ENCODE measurements around the gene SHISA4. TPM values are rescaled to one million over a fixed set of nuclear protein-coding genes. Genes with fewer than 3 reads are reported as not detected.
A peak's percentile ranks its signal among the peaks of the same experiment; 100 is the strongest.

The SHISA4 gene
- polyA plus RNA-seq, 3 donors, result 1.5 to 3.1 (median 2.3) TPM

DNA sequence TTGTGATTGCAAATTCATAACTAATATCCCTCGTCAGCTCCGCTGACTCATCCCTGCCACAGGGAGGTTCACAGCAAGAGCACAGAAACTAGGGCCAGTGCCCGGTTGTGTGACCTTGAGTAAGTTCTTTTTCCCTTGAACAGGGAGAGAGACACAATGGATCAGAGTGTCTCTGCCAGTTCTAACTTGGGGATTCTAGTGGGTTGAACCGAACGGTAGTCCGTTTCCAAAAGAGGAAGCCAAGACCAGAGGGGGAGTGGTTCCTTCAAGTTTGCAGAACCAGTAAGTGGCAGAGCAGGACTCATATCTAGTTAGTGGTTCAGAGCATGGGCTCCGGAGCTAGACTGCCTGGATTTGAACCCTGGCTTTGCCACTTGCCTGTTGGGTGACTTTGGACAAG lies 4.9 kb upstream of the SHISA4 start:
- 0% methylated on average over 4 of the region's 7 CpGs for WGBS (ENCODE audit: insufficient coverage)
- peak overlapping the region; percentile 56 for H3K4me2 ChIP-seq (replicated peaks; ENCODE audit: extremely low read depth, low read length, poor library complexity, severe bottlenecking)
- H3K36me3 ChIP-seq (replicated peaks in 1 of 2; ENCODE audit: control insufficient read depth in 1 of 2, insufficient read depth in 2 of 2, low read length in 2 of 2), result no peaks in the 10 kb centered on the region
- H3K79me2 ChIP-seq (ENCODE audit: insufficient read depth, low read length), result no peaks in the 10 kb centered on the region
- peaks cover 13 to 24% of the 10 kb centered on the region in 2 donors for H3K27me3 ChIP-seq (ENCODE audit: control insufficient read depth in 2 of 2, insufficient read depth in 2 of 2, low read length in 2 of 2)
- peaks cover 0 to 4% of the 10 kb centered on the region in 2 donors for H3K36me3 Mint-ChIP-seq
- H3K9ac ChIP-seq (ENCODE audit: insufficient read depth, low read length, poor library complexity, severe bottlenecking), result peak overlapping the region; percentile 5
- H3K27ac Mint-ChIP-seq, result peak overlapping the region; percentile 77 to 94 (median 91)
- H2AFZ ChIP-seq (ENCODE audit: insufficient read depth, low read depth, low read length, poor library complexity, severe bottlenecking), result peak overlapping the region; percentile 24
- H3K27ac ChIP-seq (ENCODE audit: low read depth in 1 of 2, low read length in 2 of 2), result peak overlapping the region; percentile 0 to 85
- TF ChIP-seq, protein P1, sequence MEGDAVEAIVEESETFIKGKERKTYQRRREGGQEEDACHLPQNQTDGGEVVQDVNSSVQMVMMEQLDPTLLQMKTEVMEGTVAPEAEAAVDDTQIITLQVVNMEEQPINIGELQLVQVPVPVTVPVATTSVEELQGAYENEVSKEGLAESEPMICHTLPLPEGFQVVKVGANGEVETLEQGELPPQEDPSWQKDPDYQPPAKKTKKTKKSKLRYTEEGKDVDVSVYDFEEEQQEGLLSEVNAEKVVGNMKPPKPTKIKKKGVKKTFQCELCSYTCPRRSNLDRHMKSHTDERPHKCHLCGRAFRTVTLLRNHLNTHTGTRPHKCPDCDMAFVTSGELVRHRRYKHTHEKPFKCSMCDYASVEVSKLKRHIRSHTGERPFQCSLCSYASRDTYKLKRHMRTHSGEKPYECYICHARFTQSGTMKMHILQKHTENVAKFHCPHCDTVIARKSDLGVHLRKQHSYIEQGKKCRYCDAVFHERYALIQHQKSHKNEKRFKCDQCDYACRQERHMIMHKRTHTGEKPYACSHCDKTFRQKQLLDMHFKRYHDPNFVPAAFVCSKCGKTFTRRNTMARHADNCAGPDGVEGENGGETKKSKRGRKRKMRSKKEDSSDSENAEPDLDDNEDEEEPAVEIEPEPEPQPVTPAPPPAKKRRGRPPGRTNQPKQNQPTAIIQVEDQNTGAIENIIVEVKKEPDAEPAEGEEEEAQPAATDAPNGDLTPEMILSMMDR (IDR thresholded peaks at IDR 0.05), result no peak
- peak overlapping the region in 2 of 3 experiments; percentile 7 to 32 for H3K4me3 ChIP-seq (replicated peaks in 1 of 3; ENCODE audit: low read depth in 2 of 3, low read length in 3 of 3)
- intact Hi-C loops (cut with micrococcal nuclease), result loop anchor here in 1 of 2 donors (5.0 to 10.0 kb wide), 2 partner anchors 56 to 261 kb away; partner anchors contain the start of genes ARL8A and IPO9
- H3K9me3 ChIP-seq (replicated peaks in 1 of 2; ENCODE audit: control insufficient read depth in 1 of 2, insufficient read depth in 1 of 2, low read length in 2 of 2), result no peaks in the 10 kb centered on the region
- H3K4me3 Mint-ChIP-seq, result peak overlapping the region in 1 of 2 donors; percentile 80
- no peaks in the 10 kb centered on the region for H4K20me1 ChIP-seq (ENCODE audit: insufficient read depth, low read length)
- H3K9me3 Mint-ChIP-seq, result peaks cover 0 to 6% (median 0%) of the 10 kb centered on the region in 7 donors
- H3K27me3 Mint-ChIP-seq (ENCODE audit: low read depth in 3 of 3), result peaks cover 23 to 33% (median 31%) of the 10 kb centered on the region in 3 donors
- DNase-seq, result peak; percentile 77 to 86 (median 79)
- H3K4me1 Mint-ChIP-seq, result peaks cover 44% of the 10 kb centered on the region
- H3K4me1 ChIP-seq (ENCODE audit: control insufficient read depth in 1 of 2, insufficient read depth in 2 of 2, low read length in 2 of 2), result peaks cover 45 to 47% of the 10 kb centered on the region in 2 donors

DNA sequence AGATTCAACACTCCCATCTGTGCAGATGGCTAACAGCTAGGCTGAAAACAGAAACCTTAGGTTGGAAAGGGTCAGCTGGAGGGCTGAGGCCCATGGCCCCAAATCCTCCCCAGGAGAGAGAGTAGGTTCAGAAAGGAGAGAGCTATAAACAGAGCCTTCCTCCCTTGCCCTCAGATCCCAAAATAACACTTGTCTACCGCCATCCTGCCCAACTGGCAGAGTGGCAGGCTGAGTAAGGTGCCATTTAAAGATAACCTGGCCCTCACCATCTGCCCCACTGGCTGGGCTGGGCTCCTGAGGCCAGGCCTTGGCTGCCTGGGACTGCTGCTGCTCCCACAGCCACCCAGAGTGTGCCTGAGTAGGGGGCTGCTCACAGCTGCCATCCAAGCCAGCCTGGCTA lies 4.3 kb upstream of the SHISA4 start:
- H3K27me3 ChIP-seq (ENCODE audit: control insufficient read depth in 2 of 2, insufficient read depth in 2 of 2, low read length in 2 of 2), result peaks cover 14 to 30% of the 10 kb centered on the region in 2 donors
- intact Hi-C loops (cut with micrococcal nuclease), result loop anchor here in 1 of 2 donors (5.0 to 10.0 kb wide), 2 partner anchors 57 to 260 kb away; partner anchors contain the start of genes ARL8A and IPO9
- H3K4me1 Mint-ChIP-seq, result peaks cover 47% of the 10 kb centered on the region
- peaks cover 0 to 9% (median 0%) of the 10 kb centered on the region in 7 donors for H3K9me3 Mint-ChIP-seq
- peak overlapping the region in 1 of 2 donors; percentile 85 for H3K27ac ChIP-seq (ENCODE audit: low read depth in 1 of 2, low read length in 2 of 2)
- H3K9me3 ChIP-seq (replicated peaks in 1 of 2; ENCODE audit: control insufficient read depth in 1 of 2, insufficient read depth in 1 of 2, low read length in 2 of 2), result peaks cover 0 to 5% of the 10 kb centered on the region in 2 donors
- DNase-seq, result peak in 1 of 3 donors; percentile 1
- H3K4me1 ChIP-seq (ENCODE audit: control insufficient read depth in 1 of 2, insufficient read depth in 2 of 2, low read length in 2 of 2), result peaks cover 50 to 53% of the 10 kb centered on the region in 2 donors
- no peaks in the 10 kb centered on the region for H3K79me2 ChIP-seq (ENCODE audit: insufficient read depth, low read length)
- TF ChIP-seq, protein P1 (IDR thresholded peaks at IDR 0.05), result no peak
- no peak overlapping the region for H2AFZ ChIP-seq (ENCODE audit: insufficient read depth, low read depth, low read length, poor library complexity, severe bottlenecking)
- H3K27ac Mint-ChIP-seq, result peak overlapping the region in 4 of 7 donors; percentile 73 to 92 (median 87)
- peak overlapping the region; percentile 56 for H3K4me2 ChIP-seq (replicated peaks; ENCODE audit: extremely low read depth, low read length, poor library complexity, severe bottlenecking)
- H3K36me3 Mint-ChIP-seq, result peaks cover 0 to 4% of the 10 kb centered on the region in 2 donors
- H3K4me3 Mint-ChIP-seq, result no peak overlapping the region
- H4K20me1 ChIP-seq (ENCODE audit: insufficient read depth, low read length), result no peaks in the 10 kb centered on the region
- 44% methylated on average over 1 of the region's 1 CpG for WGBS (ENCODE audit: insufficient coverage)
- peaks cover 28 to 40% (median 37%) of the 10 kb centered on the region in 3 donors for H3K27me3 Mint-ChIP-seq (ENCODE audit: low read depth in 3 of 3)
- no peak overlapping the region for H3K9ac ChIP-seq (ENCODE audit: insufficient read depth, low read length, poor library complexity, severe bottlenecking)
- H3K4me3 ChIP-seq (replicated peaks in 1 of 3; ENCODE audit: low read depth in 2 of 3, low read length in 3 of 3), result no peak overlapping the region
- no peaks in the 10 kb centered on the region for H3K36me3 ChIP-seq (replicated peaks in 1 of 2; ENCODE audit: control insufficient read depth in 1 of 2, insufficient read depth in 2 of 2, low read length in 2 of 2)
